Daoy (cell line): ENCODE results near the gene MAPK12. TPM values are rescaled to one million over a fixed set of nuclear protein-coding genes. Genes with fewer than 3 reads are reported as not detected.

Experiments
- DNase-seq: peaks from one replicate; pipeline ENCODE4 v3.0.0-alpha.2; 2015; ENCODE audit warnings: low read depth
- total RNA-seq: library from RNA; depleted of rRNA; stranded (reverse); fragments of >200 nt; shearing (Covaris generic); gene quantifications from 2 replicates; pipeline ENCODE4 v1.2.3, GENCODE V29; 2014

Gene MAPK12
- total RNA-seq, 1 experiment from 2014 or later = 16.9 TPM

DNA sequence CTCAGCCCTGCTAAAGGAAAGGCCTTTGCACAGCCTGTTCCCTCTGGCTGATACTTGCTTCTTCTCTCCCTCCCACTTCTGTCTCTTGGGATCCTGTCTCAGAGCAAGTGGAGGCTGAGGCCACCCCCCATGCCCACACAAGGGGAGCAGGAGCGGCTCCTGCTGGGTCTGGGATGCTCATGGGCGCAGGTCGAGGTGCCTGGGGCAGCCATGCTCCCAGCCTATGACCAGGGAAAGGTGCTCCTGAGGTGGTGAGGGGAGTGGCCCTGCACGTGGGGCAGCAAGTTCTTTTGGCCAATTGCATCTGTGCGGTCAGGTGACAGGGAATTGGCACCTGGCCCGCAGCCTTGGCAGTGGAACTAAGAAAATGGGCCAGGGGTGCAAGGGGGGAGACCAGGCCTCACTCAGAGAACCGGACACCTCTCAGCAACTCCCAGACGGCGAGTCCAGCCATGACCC, 7.2 kb upstream of the MAPK12 start:
- DNase-seq = no peak

- peak; percentile 40 for DNase-seq
Observed at GRCh38 chr22:50267591-50268390, 6.3 kb upstream of the MAPK12 start.

- DNase-seq = no peak
Observed at GRCh38 chr22:50266994-50267393, 5.5 kb upstream of the MAPK12 start.

DNA sequence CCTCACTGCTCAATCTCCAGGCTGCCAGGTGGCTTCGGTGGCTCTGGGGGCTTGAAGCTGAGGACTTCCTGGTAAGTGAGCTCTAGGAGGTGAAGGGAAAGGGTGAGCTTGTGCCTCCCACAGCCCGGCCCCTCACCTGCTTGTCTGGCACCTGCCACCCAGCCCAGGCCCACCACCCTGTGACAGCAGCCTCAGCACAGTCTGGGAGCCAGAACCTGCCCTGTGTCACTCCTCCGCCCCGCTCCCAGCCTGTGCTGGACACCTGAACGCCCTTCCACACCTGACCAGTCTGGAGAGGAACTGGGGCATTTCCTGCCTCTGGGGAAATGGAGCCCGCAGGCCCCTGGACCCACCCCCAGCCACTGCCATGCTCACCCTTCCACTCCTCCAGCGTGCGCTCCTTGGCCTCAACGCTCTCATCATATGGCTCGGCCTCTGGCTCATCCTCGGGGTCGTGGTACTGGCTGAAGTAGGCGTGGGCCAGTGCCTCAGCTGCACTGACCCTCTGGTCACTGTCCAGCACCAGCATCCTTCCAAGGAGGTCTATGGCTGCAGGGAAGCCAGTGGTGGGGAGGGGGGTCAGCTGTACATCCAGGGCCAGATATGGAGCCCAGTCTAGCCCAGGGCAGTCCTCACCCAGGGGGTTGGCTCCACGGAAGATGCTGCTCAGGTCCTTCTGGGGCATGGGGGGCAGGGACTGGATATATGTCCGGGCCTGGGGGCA, 3.6 kb upstream of the MAPK12 start:
- DNase-seq = no peak

DNA sequence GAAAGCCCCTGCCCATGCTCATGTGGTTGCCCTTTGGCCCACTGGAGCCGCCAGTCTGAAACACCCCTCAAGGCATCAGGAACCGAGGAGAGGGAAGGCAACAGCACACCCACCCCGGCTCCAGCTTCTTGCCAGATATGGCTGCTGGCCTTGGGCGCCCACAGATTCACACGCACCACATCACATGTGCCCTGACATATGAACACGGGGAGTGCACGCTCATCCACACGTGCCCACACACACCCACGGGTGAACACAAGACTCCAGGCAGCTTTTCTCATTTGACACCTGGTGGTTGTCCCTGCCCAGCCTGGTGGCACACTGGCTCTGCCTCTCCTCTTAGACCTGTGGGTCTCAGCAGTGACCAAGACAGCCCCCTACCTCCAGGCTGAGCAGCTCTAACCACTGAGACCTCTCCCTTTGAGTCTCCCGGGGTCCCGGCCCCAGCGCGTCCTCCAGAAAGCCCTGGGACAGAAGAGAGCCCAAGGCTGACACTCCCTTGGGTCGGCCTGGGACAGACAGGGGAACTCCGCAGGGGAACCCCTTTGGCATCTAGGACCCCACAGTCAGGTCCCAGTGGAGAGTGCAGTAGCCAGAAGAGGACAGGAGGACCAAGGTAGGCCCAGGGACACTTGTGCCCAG, 2.7 kb upstream of the MAPK12 start:
- no peak for DNase-seq

DNA sequence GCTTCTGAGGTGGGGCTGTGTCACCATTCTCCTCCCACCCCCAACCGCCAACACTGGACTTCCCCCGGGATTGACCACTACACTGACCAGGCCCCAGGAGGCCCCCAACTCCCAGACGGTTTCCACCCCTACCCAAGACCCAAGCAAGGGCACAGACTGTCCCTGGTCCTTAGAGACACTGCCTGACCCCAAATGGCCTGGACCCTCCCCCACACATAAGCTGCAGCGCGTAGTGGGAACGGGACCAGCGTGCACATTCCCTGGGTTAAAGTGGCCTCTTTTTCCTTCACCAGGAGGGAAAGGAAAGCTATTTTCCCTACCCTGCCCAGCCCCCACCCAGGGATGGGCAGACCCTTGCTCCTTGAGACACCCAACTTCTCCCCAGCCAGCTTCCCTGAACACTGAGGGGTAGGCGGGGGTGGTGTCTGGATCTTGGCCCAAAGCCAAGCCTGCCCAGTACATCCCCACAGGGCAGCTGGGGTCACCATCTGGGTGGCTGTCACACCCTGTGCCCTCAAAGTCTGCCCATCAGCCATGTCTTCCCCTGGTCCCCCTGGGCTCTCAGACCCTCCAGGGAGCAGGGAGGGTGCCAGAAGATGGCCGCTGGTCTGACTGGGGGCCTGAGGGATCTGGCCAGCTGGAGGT, 1.6 kb upstream of the MAPK12 start:
- DNase-seq = no peak

DNA sequence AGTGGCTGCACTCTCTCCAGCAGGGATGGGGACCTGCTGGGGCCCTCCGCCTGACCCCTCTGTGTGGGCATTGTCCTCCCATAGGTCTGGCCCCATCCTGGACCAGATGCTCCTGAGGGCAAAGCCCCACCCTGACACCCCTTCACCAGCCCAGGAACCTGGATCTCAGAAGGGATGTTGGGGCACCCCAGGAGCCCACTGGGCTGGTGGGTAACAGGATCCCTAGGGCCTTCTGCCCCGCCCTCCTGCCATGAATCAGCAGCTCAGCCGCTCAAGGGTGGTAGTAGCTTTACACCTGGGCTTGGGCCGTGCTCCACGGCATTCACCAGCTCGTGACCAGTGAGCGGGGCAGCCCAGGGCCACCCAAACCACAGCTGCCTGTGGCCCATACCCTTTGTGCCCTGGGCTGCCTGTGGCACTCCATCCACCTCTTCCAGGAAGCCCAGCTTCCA, 1.0 kb upstream of the MAPK12 start:
- DNase-seq = peak; percentile 62

DNA sequence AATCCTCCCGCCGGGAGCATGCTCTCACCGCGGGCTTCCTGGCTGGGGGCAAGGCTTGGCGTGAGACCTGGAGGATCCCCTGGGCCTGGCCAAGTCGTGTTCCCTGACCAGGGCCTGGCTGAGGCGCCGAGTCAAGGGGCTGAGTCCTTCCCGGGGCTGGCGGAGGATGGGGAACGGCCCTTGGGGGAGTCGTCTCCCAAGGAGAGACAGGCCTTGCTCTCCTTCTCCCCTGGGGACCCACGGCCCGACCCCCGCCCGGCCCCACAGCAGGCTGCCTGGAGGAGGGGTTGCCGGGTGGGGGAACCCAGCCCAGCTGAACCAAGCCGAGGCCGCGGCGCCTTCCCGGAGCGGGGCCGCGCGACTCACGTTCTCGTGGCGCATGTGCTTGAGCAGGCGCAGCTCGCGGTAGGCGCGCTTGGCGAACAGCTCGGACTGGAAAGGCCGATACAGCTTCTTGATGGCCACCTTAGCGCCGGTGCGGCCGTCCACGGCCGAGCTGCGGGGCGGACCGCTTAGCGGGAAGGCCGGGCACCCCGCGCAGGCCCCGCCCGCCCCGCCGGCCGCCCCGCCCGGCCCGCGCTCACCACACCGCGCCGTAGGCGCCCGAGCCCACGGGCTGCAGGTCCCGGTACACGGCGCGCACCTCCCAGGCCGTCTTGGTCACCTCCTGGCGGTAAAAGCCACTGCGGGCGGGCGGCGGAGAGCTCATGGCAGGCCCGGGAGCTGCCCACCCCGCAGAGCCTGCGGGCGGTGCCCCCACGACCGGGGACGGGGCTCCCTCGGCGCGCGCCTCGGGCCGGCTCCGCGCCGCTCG, 475 bp downstream of the MAPK12 start:
- DNase-seq = peak; percentile 76

DNA sequence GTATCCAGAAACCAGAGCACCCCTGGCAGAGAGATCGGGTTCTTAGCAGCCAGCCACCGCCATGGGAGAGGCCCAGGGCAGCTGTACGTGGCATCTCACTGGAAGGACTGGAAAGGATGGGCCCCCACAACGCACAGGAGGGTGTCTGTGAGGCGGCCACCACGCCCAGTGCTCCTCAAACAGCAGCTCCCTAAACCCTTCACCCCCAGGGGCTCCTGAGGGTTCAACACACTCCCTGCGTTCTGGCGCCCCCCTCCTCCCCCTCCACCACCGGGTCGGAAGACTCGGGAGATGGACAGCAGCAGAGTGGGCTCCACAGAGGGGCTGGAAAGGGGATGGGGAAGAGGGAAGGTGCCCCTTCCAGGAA, 1.1 kb downstream of the MAPK12 start:
- no peak for DNase-seq

DNA sequence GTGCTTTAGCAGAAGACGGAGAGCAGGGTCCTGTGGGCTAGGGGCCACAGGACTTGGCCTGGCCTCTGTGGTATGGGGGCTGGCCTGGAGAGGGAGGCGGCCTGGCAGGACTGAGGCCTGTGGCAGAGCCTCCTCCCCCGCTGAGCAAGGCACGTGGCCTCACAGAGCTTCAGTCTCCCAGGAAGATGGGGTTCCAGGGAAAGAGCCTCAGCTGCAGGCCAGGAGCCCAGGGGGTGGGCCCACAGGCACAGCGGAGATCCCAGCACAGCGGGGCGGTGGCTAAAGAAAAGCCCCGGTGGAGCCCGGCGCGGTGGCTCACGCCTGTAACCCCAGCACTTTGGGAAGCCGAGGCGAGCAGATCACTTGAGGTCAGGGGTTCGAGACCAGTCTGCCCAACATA, 2.2 kb downstream of the MAPK12 start:
- DNase-seq = no peak

GRCh38 chr22:50258361-50259292, 2.9 kb downstream of the MAPK12 start:
- no peak for DNase-seq

GRCh38 chr22:50257451-50258360, 3.8 kb downstream of the MAPK12 start:
- DNase-seq = no peak

- no peak for DNase-seq
Observed at GRCh38 chr22:50257041-50257440, 4.4 kb downstream of the MAPK12 start.

DNA sequence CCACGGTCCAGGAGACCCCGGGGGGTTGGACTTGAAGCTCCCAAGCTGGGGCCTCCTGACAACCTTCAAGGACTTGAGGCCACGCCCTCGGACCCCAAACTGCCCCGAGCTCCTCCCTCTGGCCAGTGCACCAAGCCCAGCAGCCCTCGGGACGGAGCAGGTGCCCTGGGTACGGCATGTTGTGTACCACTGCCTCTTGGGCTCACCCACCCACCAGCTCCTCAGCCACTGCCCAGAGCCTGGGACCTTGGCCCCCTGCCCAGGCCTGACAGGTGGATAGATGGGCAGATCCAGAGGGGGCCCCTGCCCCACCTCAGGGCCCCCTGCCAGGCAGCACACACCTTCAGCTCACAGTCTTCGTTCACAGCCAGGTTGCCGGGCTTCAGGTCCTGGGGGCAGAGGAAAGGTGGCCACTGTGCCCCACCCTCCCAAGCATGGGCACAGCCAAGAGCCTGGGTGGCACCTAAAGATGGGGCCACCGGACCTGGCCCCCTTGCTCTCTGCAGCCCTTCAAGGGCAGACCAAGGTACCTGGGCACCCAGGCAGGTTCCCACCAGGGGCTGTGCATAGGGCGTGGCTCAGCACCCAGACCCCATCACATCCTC, 5.1 kb downstream of the MAPK12 start:
- DNase-seq = no peak

- no peak for DNase-seq
Observed at GRCh38 chr22:50255607-50256006, 5.9 kb downstream of the MAPK12 start.

GRCh38 chr22:50255099-50255498, 6.4 kb downstream of the MAPK12 start:
- no peak for DNase-seq

- DNase-seq = no peak
Observed at GRCh38 chr22:50253941-50254340, 7.5 kb downstream of the MAPK12 start.

DNA sequence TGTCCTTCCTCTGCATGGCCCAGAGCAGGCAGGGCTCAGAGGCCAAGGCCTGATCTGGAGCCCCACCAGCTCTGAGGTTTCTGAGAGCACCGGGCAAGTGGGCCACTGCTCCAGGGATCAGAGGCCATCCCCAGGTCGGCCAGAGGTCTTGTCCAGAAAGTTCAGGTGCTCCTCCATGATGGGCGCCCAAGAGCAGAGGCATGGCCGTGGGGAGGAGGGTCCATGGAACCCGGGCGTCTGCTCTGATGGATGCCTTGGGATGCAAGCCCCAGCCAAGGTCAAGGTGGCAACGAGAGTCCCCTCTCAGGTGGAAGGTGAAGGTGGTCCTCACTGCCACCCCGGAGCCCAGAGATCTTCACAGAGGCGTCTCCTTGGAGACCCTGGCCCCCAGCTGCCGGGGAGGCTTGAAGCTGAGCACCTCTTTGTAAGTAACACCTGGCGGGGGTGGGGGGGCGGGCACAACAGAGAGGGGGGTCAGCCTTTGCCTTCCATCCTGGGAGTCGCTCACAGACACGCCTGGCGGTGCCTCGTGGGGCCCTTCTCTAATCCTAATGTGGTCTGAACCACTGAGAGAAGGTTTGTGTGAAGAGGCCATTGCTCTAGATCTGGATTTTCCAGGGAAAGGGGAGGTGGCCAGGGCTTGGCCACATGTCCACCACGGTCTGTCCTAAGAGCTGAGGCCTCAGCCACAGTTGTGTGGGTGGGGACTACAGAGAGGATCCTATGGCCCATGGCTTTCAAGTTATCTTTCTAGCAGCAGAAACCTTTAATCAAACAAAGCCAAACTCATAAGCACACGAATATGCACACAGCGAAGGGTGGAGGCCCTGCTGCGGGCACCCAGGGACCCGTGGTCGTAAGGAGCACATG, 8.2 kb downstream of the MAPK12 start:
- DNase-seq = no peak
